Kidney (tissue), 14 donors: Measurements from ENCODE around the gene MYT1. TPM values are rescaled to one million over a fixed set of nuclear protein-coding genes. Genes with fewer than 3 reads are reported as not detected.
A peak's percentile ranks its signal among the peaks of the same experiment; 100 is the strongest.

Experiments used
- DNase-seq, 5 donors: peaks; one replicate each; pipeline ENCODE4 v3.0.0-alpha.2; 2013 to 2020
- FAIRE-seq: peaks from 2 replicates; lab custom pipeline; 2012; peaks lifted over from hg19 to GRCh38; lab: Jason Lieb, UNC
- H3K27ac ChIP-seq, 2 donors: one replicate each; pipeline ENCODE4 v1.7.0; 2013; ENCODE audit warnings: low read depth in 2 of 2, low read length in 2 of 2, inconsistent platforms in 1 of 2
- H3K27me3 ChIP-seq: one replicate; pipeline ENCODE4 v1.7.1; 2013; ENCODE audit warnings: low read length, inconsistent platforms; ENCODE audit not compliant: control insufficient read depth, insufficient read depth
- H3K36me3 ChIP-seq, 3 donors: one replicate each; pipeline versions ENCODE4 v1.7.0 to v1.7.1; 2013; ENCODE audit warnings: low read length in 3 of 3, control low read depth in 1 of 3, inconsistent platforms in 1 of 3; ENCODE audit not compliant: insufficient read depth in 3 of 3, control insufficient read depth in 2 of 3
- H3K4me1 ChIP-seq, 3 donors: one replicate each; pipeline versions ENCODE4 v1.7.0 to v1.7.1; 2013; ENCODE audit warnings: low read length in 3 of 3, inconsistent platforms in 1 of 3, low read depth in 1 of 3; ENCODE audit not compliant: control insufficient read depth in 2 of 3, insufficient read depth in 2 of 3
- H3K4me3 ChIP-seq, 3 donors: one replicate each; pipeline versions ENCODE4 v1.7.0 to v1.8.1; 2013; ENCODE audit warnings: low read length in 3 of 3, control low read depth in 1 of 3, inconsistent platforms in 1 of 3
- H3K9ac ChIP-seq, 3 donors: one replicate each; pipeline versions ENCODE4 v1.7.0 to v1.7.1; 2013; ENCODE audit warnings: low read length in 3 of 3, control low read depth in 1 of 3, inconsistent platforms in 1 of 3
- H3K9me3 ChIP-seq, 3 donors: one replicate each; pipeline versions ENCODE4 v1.7.0 to v1.7.1; 2013; ENCODE audit warnings: low read length in 3 of 3, control low read depth in 1 of 3, inconsistent platforms in 1 of 3; ENCODE audit not compliant: control insufficient read depth in 2 of 3, insufficient read depth in 1 of 3
- CTCF ChIP-seq: IDR thresholded peaks from 3 replicates; pipeline ENCODE4 v1.5.1; 2012; ENCODE audit warnings: mild to moderate bottlenecking, moderate library complexity, borderline replicate concordance; ENCODE audit not compliant: insufficient read depth; ENCODE audit errors: extremely low read depth
- intact Hi-C: fragments of 100-400 bp; cut with DNase I; formaldehyde crosslinking; loops from one replicate; pipeline ENCODE4 v1.11.1; 2022
- polyA plus RNA-seq: library from polyadenylated mRNA; stranded (reverse); fragments of 350-450 nt; fragmentation: Illumina TruSeq; extraction: RNeasy Lipid Tissue Mini Kit (QIAGEN cat#74804); gene quantifications from one replicate; pipeline ENCODE4 v1.2.3, GENCODE V29; 2014; ENCODE audit warnings: low read depth, low replicate concordance; ENCODE audit not compliant: insufficient read depth
- total RNA-seq: library from RNA; stranded (reverse); fragmentation: NEBNext Ultra II Directional; extraction: Animal tissue kit (Norgen Biotek cat#: 25700); gene quantifications from one replicate; pipeline ENCODE4 v1.2.1, GENCODE V29; 2021
- donor health status: control.
- donor health status: control.
- donor health status: control.
- donor health status: control.
- donor health status: control.
- donor health status: DM: yes; HTN: yes; CAD: no.
- donor health status: Normal renal cell carcinoma (clear cell type).

MYT1 gene
- total and polyA plus RNA-seq, 2 donors from 2014 or later = not detected

- Histone ChIP-seq H3K9me3 (no peaks in the 10 kb centered on the region), H3K4me3 (no peak overlapping the region), H3K9ac (no peak overlapping the region), H3K27me3 (no peaks in the 10 kb centered on the region), H3K27ac (no peak overlapping the region), H3K4me1 (no peaks in the 10 kb centered on the region), H3K36me3 (no peaks in the 10 kb centered on the region)
- no peak for TF ChIP-seq CTCF
- intact Hi-C loops = no loop called here
- FAIRE-seq (no peak), DNase-seq (peak in 1 of 5 donors; percentile 32)
Observed at GRCh38 chr20:64137598-64138031, 26.6 kb upstream of the MYT1 start.

GRCh38 chr20:64138276-64138815 lies 25.9 kb upstream of the MYT1 start:
- intact Hi-C loops = no loop called here
- no peaks in the 10 kb centered on the region for H3K4me1 ChIP-seq
- no peak overlapping the region for H3K27ac ChIP-seq
- no peak overlapping the region for H3K9ac ChIP-seq
- no peak for FAIRE-seq
- TF ChIP-seq CTCF = no peak
- no peaks in the 10 kb centered on the region for H3K36me3 ChIP-seq
- H3K4me3 ChIP-seq = no peak overlapping the region
- H3K27me3 ChIP-seq = no peaks in the 10 kb centered on the region
- H3K9me3 ChIP-seq = no peaks in the 10 kb centered on the region
- peak in 1 of 5 donors; percentile 28 for DNase-seq

GRCh38 chr20:64139199-64140060 lies 24.8 kb upstream of the MYT1 start:
- Histone ChIP-seq H3K27me3 (no peaks in the 10 kb centered on the region), H3K4me3 (no peak overlapping the region), H3K9me3 (no peaks in the 10 kb centered on the region), H3K4me1 (no peaks in the 10 kb centered on the region), H3K9ac (no peak overlapping the region), H3K36me3 (no peaks in the 10 kb centered on the region), H3K27ac (no peak overlapping the region)
- TF ChIP-seq CTCF = no peak
- DNase-seq (peak in 1 of 5 donors; percentile 59), FAIRE-seq (no peak)
- intact Hi-C loops = no loop called here
